SU-DHL-6 (cell line): Measurements from ENCODE around the gene MSTO1.

Experiments used
- H2AFZ ChIP-seq: fragments of 200-600 bp; sonication (generic); 2 replicates; pipeline ENCODE4 v1.6.1; 2014; ENCODE audit warnings: low read depth, mild to moderate bottlenecking, moderate library complexity, mixed read lengths, antibody characterized with exemption, low read length; ENCODE audit not compliant: severe bottlenecking
- H3F3A ChIP-seq: fragments of 200-600 bp; shearing (Covaris generic); 2 replicates; pipeline ENCODE4 v1.6.0; 2016; ENCODE audit warnings: antibody characterized with exemption, mild to moderate bottlenecking; ENCODE audit not compliant: insufficient read depth
- H3K27ac ChIP-seq: fragments of 200-600 bp; sonication (generic); 2 replicates; pipeline ENCODE4 v1.5.1; 2016; ENCODE audit warnings: low read depth, mild to moderate bottlenecking, low read length, moderate library complexity, mixed read lengths
- H3K27me3 ChIP-seq: fragments of 200-600 bp; sonication (generic), shearing (Covaris generic); 2 replicates; pipeline ENCODE4 v1.6.0; 2014; ENCODE audit warnings: mild to moderate bottlenecking, low read length
- H3K36me3 ChIP-seq: fragments of 200-600 bp; sonication (generic); 2 replicates; pipeline ENCODE4 v1.6.1; 2014; ENCODE audit warnings: mild to moderate bottlenecking, low read length, mixed read lengths
- H3K4me2 ChIP-seq: fragments of 300-600, 200-600 bp; shearing (Covaris generic), sonication (generic); 2 replicates; pipeline ENCODE4 v1.6.0; 2014; ENCODE audit warnings: low read length, low read depth, mild to moderate bottlenecking; ENCODE audit not compliant: poor library complexity, severe bottlenecking
- H3K4me3 ChIP-seq: fragments of 200-600 bp; sonication (generic); 2 replicates; pipeline ENCODE4 v1.5.1; 2014; ENCODE audit warnings: antibody characterized with exemption, low read length, mild to moderate bottlenecking, mixed read lengths; ENCODE audit not compliant: insufficient read depth, poor library complexity, severe bottlenecking
- H3K79me2 ChIP-seq: fragments of 200-600 bp; sonication (generic); 2 replicates; pipeline ENCODE4 v1.6.1; 2014; ENCODE audit warnings: mild to moderate bottlenecking, low read length, moderate library complexity; ENCODE audit not compliant: insufficient read depth
- H3K9ac ChIP-seq: fragments of 200-600 bp; sonication (generic); 2 replicates; pipeline ENCODE4 v1.7.0; 2014; ENCODE audit warnings: mild to moderate bottlenecking, low read length
- H3K9me2 ChIP-seq: fragments of 200-600 bp; sonication (generic); replicated peaks from 2 replicates; pipeline ENCODE4 v1.6.1; 2014; ENCODE audit warnings: low read length; ENCODE audit not compliant: insufficient read depth
- H3K9me3 ChIP-seq: fragments of 200-600 bp; sonication (generic); 2 replicates; pipeline ENCODE4 v1.6.1; 2014; ENCODE audit warnings: low read length, mixed read lengths; ENCODE audit not compliant: insufficient read depth
- H4K20me1 ChIP-seq: fragments of 200-600 bp; sonication (generic); 2 replicates; pipeline ENCODE4 v1.6.1; 2014; ENCODE audit warnings: low read depth, mild to moderate bottlenecking, antibody characterized with exemption, low read length, moderate library complexity, mixed read lengths
- CTCF ChIP-seq: fragments of 200-600 bp; sonication (generic); IDR thresholded peaks from one replicate; pipeline ENCODE4 v1.5.1; 2017; ENCODE audit warnings: antibody characterized with exemption, mild to moderate bottlenecking, low read length, moderate library complexity; ENCODE audit not compliant: insufficient read depth, poor library complexity, severe bottlenecking
- EZH2phosphoT487 ChIP-seq: fragments of 200-600 bp; sonication (generic), shearing (Covaris generic); conservative IDR thresholded peaks from 2 replicates; pipeline ENCODE4 v1.6.1; 2018; ENCODE audit warnings: mild to moderate bottlenecking, antibody characterized with exemption, low read length, moderate library complexity, mixed read lengths

Gene MSTO1

GRCh38 chr1:155649676-155650075 is 39.7 kb downstream of the MSTO1 start:
- Histone ChIP-seq H2AFZ (no peak overlapping the region), H3K27ac (no peak overlapping the region), H4K20me1 (no peaks in the 10 kb centered on the region), H3K36me3 (no peaks in the 10 kb centered on the region), H3K9me2 (no peaks in the 10 kb centered on the region), H3K79me2 (no peaks in the 10 kb centered on the region), H3F3A (no peaks in the 10 kb centered on the region), H3K9me3 (no peaks in the 10 kb centered on the region), H3K9ac (no peak overlapping the region), H3K4me3 (no peak overlapping the region), H3K27me3 (no peaks in the 10 kb centered on the region), H3K4me2 (no peak overlapping the region)
- TF ChIP-seq CTCF (no peak), EZH2phosphoT487 (no peak)

- H2AFZ ChIP-seq, result no peak overlapping the region
- no peak overlapping the region for H3K4me2 ChIP-seq
These were observed 40.3 kb downstream of the MSTO1 start for GRCh38 chr1:155650231-155650757.

GRCh38 chr1:155651861-155652661 is 42.0 kb downstream of the MSTO1 start:
- H3K9me2 ChIP-seq, result no peaks in the 10 kb centered on the region
- no peaks in the 10 kb centered on the region for H3K36me3 ChIP-seq
- no peak overlapping the region for H3K27ac ChIP-seq
- H3K27me3 ChIP-seq, result no peaks in the 10 kb centered on the region
- H3K79me2 ChIP-seq, result no peaks in the 10 kb centered on the region
- no peaks in the 10 kb centered on the region; the same call in 1 of the 2 replicates for H3F3A ChIP-seq
- no peak overlapping the region for H3K9ac ChIP-seq
- H3K4me2 ChIP-seq, result no peak overlapping the region
- TF ChIP-seq CTCF, result no peak
- no peak for TF ChIP-seq EZH2phosphoT487
- no peaks in the 10 kb centered on the region for H3K9me3 ChIP-seq
- H2AFZ ChIP-seq, result no peak overlapping the region
- H4K20me1 ChIP-seq, result no peaks in the 10 kb centered on the region
- no peak overlapping the region for H3K4me3 ChIP-seq

More at GRCh38 chr1:155650231-155650757, 40.3 kb downstream of the MSTO1 start:
- Histone ChIP-seq H4K20me1 (no peaks in the 10 kb centered on the region), H3K9me3 (no peaks in the 10 kb centered on the region), H3K9ac (no peak overlapping the region), H3K27ac (no peak overlapping the region), H3K27me3 (no peaks in the 10 kb centered on the region), H3K9me2 (no peaks in the 10 kb centered on the region), H3K4me3 (no peak overlapping the region), H3K79me2 (no peaks in the 10 kb centered on the region), H3F3A (no peaks in the 10 kb centered on the region), H3K36me3 (no peaks in the 10 kb centered on the region)
- TF ChIP-seq EZH2phosphoT487 (no peak), CTCF (no peak)
